ENCODE data around the gene GRN.
A peak's percentile ranks its signal among the peaks of the same experiment; 100 is the strongest.

Gene GRN

GRCh38 chr17:44375196-44376017 is 30.3 kb downstream of the GRN start:
- no peaks in the 10 kb centered on the region for H3K36me3 ChIP-seq (ENCODE audit: low read depth)
- TF ChIP-seq, protein P1, sequence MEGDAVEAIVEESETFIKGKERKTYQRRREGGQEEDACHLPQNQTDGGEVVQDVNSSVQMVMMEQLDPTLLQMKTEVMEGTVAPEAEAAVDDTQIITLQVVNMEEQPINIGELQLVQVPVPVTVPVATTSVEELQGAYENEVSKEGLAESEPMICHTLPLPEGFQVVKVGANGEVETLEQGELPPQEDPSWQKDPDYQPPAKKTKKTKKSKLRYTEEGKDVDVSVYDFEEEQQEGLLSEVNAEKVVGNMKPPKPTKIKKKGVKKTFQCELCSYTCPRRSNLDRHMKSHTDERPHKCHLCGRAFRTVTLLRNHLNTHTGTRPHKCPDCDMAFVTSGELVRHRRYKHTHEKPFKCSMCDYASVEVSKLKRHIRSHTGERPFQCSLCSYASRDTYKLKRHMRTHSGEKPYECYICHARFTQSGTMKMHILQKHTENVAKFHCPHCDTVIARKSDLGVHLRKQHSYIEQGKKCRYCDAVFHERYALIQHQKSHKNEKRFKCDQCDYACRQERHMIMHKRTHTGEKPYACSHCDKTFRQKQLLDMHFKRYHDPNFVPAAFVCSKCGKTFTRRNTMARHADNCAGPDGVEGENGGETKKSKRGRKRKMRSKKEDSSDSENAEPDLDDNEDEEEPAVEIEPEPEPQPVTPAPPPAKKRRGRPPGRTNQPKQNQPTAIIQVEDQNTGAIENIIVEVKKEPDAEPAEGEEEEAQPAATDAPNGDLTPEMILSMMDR (IDR thresholded peaks at IDR 0.05; ENCODE audit: poor library complexity, severe bottlenecking), result no peak
- no peaks in the 10 kb centered on the region for H3K4me1 ChIP-seq (ENCODE audit: insufficient read depth, poor library complexity, severe bottlenecking)
- H3K4me3 ChIP-seq (ENCODE audit: severe bottlenecking), result no peak overlapping the region
- ATAC-seq (ENCODE audit: low read depth) (peak; percentile 29; the same call in 1 of the 3 replicates), DNase-seq (ENCODE audit: low spot score) (no peak)
- H3K27me3 ChIP-seq (ENCODE audit: insufficient read depth, poor library complexity, severe bottlenecking), result no peaks in the 10 kb centered on the region
- no peak overlapping the region for H3K27ac ChIP-seq (ENCODE audit: poor library complexity, severe bottlenecking)
- no peaks in the 10 kb centered on the region for H3K9me3 ChIP-seq (ENCODE audit: severe bottlenecking)

DNA sequence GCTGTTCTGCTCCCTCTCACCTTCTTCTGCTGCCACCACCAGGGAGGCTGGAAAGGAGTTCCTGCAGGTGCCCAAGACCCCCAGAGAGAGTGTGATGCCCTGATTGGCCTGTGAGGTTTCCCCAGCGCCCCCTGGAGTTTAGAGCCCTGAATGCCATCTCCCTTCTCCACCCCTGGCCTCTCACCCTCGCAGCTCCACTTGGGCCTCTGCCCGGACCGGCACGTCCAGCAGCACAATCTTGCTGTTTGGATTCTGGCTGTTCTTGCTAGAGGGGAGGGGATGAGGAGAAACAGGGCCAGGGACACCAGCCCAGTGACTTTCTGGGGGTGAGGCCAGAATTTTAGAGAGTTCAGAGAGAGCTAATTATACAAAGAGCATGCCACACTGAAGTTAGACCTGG is 31.0 kb downstream of the GRN start:
- Histone ChIP-seq H3K27ac (ENCODE audit: poor library complexity, severe bottlenecking) (no peak overlapping the region), H3K4me1 (ENCODE audit: insufficient read depth, poor library complexity, severe bottlenecking) (no peaks in the 10 kb centered on the region), H3K9me3 (ENCODE audit: severe bottlenecking) (no peaks in the 10 kb centered on the region), H3K36me3 (ENCODE audit: low read depth) (no peaks in the 10 kb centered on the region), H3K27me3 (ENCODE audit: insufficient read depth, poor library complexity, severe bottlenecking) (no peaks in the 10 kb centered on the region), H3K4me3 (ENCODE audit: severe bottlenecking) (no peak overlapping the region)
- DNase-seq (ENCODE audit: low spot score), result no peak
- ATAC-seq (ENCODE audit: low read depth), result no peak
- TF ChIP-seq, protein P1 (IDR thresholded peaks at IDR 0.05; ENCODE audit: poor library complexity, severe bottlenecking), result peak; percentile 21

- DNase-seq (ENCODE audit: low spot score) (no peak), ATAC-seq (ENCODE audit: low read depth) (no peak)
- Histone ChIP-seq H3K27ac (ENCODE audit: poor library complexity, severe bottlenecking) (no peak overlapping the region), H3K36me3 (ENCODE audit: low read depth) (no peaks in the 10 kb centered on the region), H3K9me3 (ENCODE audit: severe bottlenecking) (no peaks in the 10 kb centered on the region), H3K4me3 (ENCODE audit: severe bottlenecking) (no peak overlapping the region), H3K27me3 (ENCODE audit: insufficient read depth, poor library complexity, severe bottlenecking) (no peaks in the 10 kb centered on the region), H3K4me1 (ENCODE audit: insufficient read depth, poor library complexity, severe bottlenecking) (no peaks in the 10 kb centered on the region)
- TF ChIP-seq, protein P1 (IDR thresholded peaks at IDR 0.05; ENCODE audit: poor library complexity, severe bottlenecking), result no peak
Observed at GRCh38 chr17:44376779-44377178, 31.7 kb downstream of the GRN start.

- Histone ChIP-seq H3K9me3 (ENCODE audit: severe bottlenecking) (no peaks in the 10 kb centered on the region), H3K27ac (ENCODE audit: poor library complexity, severe bottlenecking) (no peak overlapping the region), H3K4me1 (ENCODE audit: insufficient read depth, poor library complexity, severe bottlenecking) (no peaks in the 10 kb centered on the region), H3K27me3 (ENCODE audit: insufficient read depth, poor library complexity, severe bottlenecking) (no peaks in the 10 kb centered on the region), H3K36me3 (ENCODE audit: low read depth) (no peaks in the 10 kb centered on the region), H3K4me3 (ENCODE audit: severe bottlenecking) (no peak overlapping the region)
- ATAC-seq (ENCODE audit: low read depth) (no peak), DNase-seq (ENCODE audit: low spot score) (no peak)
- TF ChIP-seq, protein P1 (IDR thresholded peaks at IDR 0.05; ENCODE audit: poor library complexity, severe bottlenecking), result no peak
Observed at GRCh38 chr17:44378171-44378705, 33.1 kb downstream of the GRN start.

- Histone ChIP-seq H3K4me3 (ENCODE audit: severe bottlenecking) (no peak overlapping the region), H3K27ac (ENCODE audit: poor library complexity, severe bottlenecking) (no peak overlapping the region), H3K36me3 (ENCODE audit: low read depth) (no peaks in the 10 kb centered on the region), H3K4me1 (ENCODE audit: insufficient read depth, poor library complexity, severe bottlenecking) (no peaks in the 10 kb centered on the region), H3K9me3 (ENCODE audit: severe bottlenecking) (no peaks in the 10 kb centered on the region), H3K27me3 (ENCODE audit: insufficient read depth, poor library complexity, severe bottlenecking) (no peaks in the 10 kb centered on the region)
- no peak for DNase-seq (ENCODE audit: low spot score)
- no peak for ATAC-seq (ENCODE audit: low read depth)
- TF ChIP-seq, protein P1 (IDR thresholded peaks at IDR 0.05; ENCODE audit: poor library complexity, severe bottlenecking), result no peak
Observed at GRCh38 chr17:44379887-44380286, 34.8 kb downstream of the GRN start.
